ENCODE measurements around the gene LRRN4CL.
A peak's percentile ranks its signal among the peaks of the same experiment; 100 is the strongest.
"Not testable (repeated sequence)": the region's sequence is repeated elsewhere in the genome, so short reads cannot be mapped to it uniquely, and the experiment has no call there.

Gene LRRN4CL

DNA sequence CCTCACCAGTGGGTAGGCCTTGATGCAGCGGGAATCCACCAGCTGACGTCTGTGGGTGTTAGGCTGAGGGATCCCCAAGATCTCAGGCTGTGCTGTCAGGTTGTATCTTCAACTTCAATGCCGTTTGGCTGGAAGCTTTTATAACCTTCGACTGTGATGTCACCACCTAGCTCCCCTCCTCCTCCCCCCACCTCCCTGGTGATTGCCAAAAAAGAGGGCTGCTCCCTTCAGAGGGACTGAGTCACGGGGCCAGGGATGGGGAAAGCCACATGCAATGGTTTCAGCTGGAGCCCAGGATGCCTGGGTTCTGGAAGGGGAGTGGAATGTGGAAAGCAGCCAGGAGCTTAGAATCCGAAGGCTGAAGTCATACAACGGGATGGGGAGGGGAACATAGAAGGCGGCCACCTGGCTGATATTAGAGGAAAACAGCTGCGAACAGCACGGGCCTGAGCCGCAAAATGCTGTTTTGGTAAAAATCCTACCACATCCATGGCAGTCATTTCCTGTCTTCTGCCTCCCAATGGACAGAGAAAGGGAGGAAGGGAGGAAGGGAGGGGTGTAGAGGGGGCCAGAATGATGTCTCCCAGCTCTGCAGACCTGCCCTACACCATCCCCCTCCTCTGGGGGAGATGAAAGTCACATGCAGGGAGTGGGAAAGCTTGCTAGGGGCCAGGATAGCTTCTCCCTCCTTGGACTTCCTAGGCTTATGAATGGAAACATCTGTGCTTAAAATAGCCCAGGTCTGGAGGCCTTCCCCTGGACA is at the start of gene LRRN4CL:
Gene LRRN4CL, minus strand, starts transcription at position 110 of the 763 bp plus-strand sequence. CDS start 1,022 bp downstream, outside the sequence.
- peak; percentile 85 for DNase-seq (ENCODE audit: low spot score)

DNA sequence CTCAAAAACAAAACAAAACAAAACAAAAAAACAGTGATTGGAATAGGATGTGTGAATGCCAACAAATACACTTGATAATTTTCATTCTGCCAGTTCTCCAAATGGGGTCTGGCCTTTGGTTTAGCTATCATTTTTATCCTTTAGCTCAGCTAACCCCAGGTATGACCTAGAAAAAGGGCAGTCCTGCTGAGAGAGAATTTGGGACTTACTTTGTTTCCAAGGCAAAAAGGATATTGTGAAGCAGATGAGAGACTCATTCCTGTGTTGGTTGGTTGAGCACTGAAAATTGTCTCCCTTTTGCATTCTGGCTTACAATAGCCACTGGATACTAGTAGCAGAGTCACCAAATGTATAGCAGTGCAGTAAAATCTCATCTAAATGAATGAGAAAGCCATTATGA is 47.9 kb upstream of the LRRN4CL start:
- no peak for DNase-seq (ENCODE audit: low spot score)

DNA sequence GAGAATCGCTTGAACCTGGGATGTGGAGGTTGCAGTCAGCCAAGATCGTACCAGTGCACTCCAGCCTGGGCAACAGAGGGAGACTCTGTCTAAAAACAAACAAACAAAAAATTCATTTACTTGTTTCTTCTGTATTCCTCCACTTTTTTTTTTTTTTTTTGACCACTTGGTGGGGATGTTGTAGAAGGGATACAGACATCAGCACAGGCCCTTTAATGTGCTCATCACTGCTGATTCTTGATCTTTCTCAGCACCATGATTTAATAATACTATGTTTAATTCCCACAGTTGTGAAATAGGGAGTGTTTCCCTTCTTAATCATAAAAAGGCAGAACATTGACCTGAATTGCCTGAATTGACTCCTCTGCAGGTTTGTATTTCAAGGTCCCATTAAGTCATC is 43.5 kb upstream of the LRRN4CL start:
- DNase-seq (ENCODE audit: low spot score): no peak

DNA sequence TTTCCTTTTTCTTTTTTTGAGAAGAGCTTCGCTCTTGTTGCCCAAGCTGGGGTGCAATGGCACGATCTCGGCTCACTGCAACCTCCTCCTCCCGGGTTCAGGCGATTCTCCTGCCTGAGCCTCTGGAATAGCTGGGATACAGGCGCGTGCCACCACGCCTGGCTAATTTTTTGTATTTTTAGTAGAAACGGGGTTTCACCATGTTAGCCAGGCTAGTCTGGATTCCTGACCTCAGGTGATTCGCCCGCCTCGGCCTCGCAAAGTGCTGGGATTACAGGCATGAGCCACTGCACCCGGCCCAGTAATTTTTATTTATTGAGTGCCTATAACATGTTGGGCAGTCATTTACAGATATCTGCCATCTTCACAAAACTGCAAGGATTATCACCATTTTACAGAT is 40.7 kb upstream of the LRRN4CL start:
- DNase-seq (ENCODE audit: low spot score): not testable (repeated sequence)

DNA sequence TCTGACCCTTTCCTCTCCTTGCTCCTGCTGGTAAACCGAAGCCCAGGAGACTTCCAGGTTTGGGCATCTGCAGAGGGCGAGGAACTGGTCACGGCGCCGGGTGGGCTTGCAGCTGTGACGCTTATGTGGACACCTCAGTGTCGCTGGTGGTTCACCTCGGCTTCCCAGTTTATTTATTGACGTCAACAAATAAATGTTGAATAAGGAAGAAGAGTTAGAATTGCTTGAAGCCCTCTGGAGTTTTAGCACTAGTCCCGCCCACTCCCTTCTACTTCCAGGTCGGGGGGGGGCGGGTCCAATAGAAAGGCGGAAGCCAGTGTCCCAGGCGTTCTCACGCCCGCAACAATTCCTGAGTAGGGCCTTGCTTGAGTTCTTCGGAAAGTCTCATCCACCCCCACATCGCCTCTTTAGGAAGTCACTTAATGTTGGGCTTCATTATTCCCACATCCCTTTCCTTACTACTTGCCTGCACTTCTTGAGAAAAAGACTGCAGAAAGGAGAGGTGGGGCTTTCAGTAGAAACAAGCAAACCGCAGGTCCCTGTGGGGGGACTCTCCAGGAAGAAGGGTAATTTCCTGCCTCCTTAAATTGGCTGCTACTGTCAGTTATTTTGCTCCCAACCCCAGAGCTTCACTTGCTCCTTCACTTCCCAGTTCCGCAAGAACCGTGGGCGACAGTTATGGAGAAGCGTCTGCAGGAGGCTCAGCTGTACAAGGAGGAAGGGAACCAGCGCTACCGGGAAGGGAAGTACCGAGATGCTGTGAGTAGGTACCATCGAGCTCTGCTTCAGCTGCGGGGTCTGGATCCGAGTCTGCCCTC is 39.0 kb upstream of the LRRN4CL start, which contains the start of gene TTC9C:
Gene TTC9C, plus strand, starts transcription at position 316 of the 818 bp plus-strand sequence. Its CDS starts 363 bp downstream, at position 679.
- peak; percentile 91 for DNase-seq (ENCODE audit: low spot score)

DNA sequence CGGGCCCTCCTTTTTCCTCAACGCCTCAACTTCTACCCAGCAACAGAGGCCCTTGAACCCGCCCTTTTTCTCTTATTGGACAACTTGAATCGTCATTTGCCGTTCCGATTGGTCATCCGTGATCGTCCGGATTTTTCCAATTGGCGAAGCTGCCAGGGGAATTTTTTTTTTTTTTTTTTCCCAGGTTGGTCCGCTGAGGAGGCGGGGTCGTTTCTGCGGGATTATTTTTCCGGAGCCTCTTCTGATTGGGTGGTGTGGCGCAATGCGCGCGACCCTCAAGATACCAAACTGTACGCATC is 38.5 kb upstream of the LRRN4CL start:
- peak; percentile 87 for DNase-seq (ENCODE audit: low spot score)

DNA sequence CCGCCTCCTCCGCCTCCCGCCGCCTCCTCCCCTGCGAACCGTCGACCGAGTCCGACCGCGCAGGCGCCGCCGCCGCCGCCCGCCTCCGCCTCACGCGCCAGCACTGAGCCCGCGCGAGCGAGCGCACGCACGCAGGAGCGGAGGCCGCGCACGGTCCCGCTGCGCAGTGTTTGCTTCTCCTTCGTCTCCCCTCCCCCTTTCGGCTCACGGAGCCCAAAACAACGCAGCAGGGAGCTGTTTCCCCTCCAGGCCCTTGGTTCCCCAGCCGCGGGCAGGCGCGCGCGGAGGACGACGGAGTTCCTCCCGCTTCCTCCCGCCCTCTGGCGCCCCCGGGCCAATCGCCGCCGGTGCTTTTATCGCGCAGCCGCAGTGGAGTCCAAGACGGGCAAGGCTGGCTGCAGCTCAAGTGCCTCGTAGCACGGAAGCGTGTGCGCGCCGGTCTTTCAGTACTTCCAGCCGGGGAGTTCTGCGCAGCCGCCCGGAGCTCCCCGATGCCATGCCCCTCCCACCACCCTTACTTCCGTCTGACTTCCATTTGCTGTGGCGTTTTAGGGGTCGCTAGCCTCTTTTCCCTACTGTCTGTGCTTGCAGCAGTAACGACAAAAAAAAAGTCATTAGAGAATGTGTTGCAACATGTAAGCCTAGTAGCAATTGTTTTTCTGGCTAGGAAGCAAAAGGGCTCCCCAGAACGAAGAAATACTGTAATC is 38.0 kb upstream of the LRRN4CL start, which contains the start of gene HNRNPUL2:
Gene HNRNPUL2, minus strand, starts transcription at position 293 of the 707 bp plus-strand sequence. CDS start 301 bp downstream, outside the sequence.
- peak; percentile 99 for DNase-seq (ENCODE audit: low spot score)

DNA sequence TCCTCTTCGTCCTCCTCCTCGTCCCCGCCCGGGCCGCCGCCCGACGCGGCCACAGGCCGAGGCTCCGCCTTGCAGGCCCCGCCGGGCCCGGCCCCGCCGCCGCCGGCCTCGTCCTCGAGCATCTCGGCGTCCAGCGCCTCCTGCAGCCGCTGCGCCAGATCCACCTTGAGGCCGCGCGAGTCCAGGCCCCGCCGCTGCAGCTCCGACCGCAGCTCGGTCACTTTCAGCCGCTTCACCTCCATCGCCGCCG is 37.5 kb upstream of the LRRN4CL start:
- DNase-seq (ENCODE audit: low spot score): no peak

DNA sequence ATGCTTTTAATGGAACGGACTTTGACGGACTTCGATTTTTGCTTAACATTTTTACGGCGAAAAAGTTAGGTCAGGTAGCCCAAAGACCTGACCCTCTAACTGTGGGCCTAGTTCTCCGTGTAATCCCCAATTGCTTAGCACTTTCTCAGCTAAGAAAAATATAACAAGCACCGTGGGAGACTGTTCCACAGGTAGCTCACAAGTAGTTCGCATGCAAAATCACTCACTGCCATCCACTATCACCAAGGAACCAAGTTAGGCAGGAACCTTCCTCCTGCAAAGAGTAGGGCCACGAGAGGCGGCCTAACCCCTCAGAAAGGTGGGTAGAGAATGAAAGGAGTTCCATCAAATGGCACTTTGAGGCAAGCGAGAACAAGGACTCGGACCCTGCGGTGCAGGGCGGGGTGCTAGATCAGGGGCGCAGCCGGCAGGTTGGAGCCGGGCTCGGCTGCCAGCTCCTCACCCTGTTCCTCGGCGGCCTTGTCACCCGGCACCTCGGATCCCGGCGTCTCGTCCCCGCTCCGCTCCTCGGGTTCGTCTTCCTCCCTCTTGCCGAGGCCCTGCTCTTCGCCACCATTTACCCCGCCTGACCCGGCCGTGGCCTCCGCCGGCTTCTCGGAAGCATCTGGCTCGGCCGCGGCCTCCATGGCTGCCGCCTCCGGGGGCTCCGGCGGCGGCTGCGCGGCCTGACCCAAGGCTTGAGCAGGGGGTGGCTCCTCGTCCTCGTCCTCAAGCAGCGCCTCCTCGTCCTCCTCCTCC is 37.0 kb upstream of the LRRN4CL start:
- DNase-seq (ENCODE audit: low spot score): no peak

DNA sequence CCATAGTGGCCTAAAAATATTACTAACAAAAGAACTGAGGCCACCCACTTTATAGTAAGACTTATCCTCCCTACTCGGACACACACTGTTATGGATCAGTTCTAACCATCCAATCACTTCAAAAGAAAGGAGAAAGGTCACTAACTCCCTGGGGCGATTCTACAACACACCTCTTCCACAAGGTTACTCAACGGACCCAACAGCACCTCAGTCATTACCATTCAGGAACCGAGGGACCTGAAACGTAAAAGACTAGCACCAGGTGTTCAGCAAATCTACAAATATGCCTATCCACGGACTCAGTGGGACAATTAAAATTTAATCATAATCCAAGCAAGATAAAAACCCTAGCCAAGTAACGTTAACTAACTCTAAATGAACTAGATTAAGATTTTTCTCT is 36.3 kb upstream of the LRRN4CL start:
- no peak for DNase-seq (ENCODE audit: low spot score)

DNA sequence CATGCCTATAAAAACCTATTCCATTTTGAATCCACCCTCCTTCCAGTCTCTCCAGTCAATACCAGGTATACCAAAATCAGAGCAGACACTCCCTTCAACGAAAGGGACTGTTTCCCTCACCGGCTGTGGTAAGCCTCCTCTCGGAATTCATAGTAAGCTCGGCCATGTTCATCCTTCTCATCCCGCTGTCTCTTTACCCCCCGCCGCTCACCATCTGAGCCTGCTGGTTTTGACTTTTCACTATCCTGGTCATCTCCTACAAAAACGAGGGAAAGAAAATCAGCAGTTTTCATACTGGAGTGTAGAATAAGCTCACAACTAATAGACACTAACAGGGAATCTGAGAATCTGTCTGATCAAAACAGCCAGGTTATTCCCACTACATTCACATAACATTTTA is 34.8 kb upstream of the LRRN4CL start:
- no peak for DNase-seq (ENCODE audit: low spot score)

DNA sequence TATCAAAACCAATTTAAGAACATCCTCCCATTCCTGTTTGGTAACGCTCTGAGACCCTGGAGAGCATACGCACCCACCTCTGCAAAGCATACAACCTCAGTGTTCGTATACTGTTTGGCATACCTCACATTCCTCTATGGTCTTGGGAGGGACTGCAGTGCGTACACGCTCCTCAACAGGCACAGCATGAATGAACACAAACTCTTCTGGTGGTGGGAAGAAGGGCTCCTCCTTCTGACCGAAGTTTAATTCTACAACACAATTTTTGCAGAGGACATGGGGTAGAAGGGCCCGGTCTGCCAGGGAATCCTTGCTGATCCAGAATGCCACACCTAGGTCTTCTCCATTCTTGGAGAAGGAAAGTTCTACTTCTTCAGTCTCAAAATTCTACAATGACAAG is 32.7 kb upstream of the LRRN4CL start:
- no peak for DNase-seq (ENCODE audit: low spot score)

DNA sequence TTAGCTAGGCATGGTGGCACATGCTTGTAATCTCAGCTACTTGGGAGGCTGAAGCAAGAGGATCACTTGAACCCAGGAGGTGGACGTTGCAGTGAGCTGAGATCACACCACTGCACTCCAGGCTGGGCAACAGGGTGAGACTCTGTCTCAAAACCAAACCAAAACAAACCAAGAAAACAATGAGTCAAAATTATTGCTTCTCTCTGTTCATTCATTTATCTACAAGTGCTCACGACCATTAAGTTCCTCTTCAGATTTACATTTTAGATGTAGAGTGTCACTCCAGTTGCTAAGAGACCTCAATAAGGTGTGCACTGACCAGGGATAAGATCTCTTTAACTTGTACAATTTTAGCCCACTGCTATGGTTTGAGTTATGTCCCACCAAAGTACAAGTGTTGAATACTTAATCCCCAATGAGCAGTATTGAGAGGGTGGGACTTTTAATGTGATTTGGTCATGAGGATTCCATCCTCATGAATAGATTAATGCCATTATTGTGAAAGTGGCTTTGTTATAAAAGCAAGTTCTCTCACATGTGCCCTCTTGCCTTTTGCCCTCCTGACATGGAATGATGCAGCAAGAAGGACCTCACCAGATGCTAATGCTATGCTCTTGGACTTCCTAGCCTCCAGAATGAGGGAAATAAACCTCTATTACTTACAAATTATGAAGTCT is 30.1 kb upstream of the LRRN4CL start:
- DNase-seq (ENCODE audit: low spot score): no peak

DNA sequence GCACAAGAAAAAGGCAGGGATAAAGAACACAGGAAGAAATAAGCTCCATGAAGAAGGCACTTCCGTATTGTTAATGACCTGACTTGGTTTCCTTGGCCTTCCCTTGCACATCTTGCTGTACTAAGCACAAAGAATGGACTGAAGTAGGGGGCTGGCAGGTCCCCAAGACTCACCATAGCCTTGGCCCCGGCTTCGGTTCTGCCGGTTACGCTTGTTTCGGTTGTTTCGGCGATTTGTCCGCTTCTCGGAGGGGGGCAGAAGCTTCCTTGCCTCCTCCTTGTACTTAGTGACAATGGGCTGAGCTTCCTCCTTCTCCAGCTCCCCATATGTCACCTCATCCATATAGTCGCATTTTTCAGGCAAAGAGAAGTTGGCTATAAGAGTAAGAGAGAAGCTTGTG is 27.5 kb upstream of the LRRN4CL start:
- DNase-seq (ENCODE audit: low spot score): no peak

DNA sequence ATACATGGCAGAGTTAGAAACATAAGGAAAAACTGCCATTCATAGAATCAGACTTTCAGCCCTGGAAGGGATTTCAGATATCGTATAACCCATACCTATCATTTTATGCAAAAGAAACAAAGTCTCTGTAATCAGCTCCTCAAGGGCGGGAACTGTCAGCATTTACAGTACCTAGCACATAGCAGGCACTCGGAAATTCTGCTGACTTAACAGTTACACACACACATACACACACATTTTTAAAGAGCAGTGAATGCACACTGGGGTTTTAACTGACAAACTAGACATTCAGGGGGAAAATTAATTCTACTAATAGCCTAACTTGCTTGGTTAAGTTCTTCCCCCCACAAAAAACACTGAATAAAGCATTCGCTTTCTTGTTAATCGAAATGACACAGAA is 26.9 kb upstream of the LRRN4CL start:
- no peak for DNase-seq (ENCODE audit: low spot score)

DNA sequence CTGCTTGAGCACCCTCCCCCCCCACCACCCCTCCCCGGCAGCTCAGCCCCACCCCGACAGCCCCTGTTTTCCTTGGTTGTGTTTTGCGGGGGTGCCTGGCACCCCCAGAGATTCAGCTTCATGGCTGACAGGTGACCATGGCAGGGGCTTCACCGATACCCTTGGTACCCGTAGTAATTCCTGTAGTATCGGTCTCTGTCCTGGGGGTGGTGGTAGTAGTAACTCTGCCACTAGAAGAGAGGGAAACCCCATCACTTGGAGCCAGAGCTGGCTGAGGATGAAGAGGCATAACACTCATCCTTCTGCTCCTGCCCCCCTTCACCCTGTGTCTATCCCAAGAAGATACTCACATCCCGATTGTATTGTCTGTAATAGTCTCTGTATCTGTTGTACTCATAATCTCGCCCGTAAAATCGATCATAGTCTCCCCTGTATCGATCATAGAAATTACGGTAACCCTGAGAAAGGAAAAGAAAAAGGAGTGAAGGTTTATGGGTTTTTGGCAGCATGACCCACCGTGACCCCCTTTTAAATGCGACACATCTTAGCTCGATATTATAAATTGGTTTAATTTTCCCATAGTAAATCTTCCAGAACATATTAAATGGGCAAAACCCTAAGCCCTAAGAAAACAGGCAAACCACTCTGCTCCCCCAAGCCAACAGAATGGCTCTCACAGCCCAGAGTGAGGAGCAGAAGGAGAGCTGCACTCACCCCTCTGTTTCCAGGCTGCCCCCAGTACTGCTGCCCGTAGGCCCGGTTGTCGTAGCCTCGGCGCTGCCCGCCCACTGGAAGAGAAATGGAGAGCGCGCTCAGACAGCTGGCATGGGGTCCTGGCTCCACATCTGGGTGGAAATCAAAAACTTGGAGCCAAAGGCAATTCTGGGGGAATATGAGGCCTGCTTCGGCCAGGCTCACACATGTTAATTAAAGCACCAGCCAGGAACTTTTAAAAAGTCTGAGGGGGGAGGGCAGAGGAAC is 26.1 kb upstream of the LRRN4CL start:
- DNase-seq (ENCODE audit: low spot score): no peak

DNA sequence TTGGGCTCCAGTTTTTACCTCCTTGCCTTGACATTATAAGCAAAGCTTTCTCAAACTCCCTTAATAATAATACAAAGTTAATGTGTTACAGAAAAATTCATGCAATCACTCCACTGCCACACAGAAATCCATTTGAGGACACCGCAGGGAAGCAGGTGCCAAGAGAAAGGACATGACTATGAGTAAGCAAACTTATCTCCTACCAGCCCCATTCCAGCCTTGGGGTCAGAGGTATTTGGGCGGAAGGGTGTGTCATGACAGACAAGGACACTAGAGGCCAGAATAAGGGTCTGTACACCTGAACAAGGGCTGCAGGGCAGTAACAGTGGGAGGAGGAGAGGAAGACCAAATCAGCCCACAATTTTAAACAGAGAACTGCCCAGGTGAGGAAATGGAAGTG is 24.0 kb upstream of the LRRN4CL start:
- no peak for DNase-seq (ENCODE audit: low spot score)

DNA sequence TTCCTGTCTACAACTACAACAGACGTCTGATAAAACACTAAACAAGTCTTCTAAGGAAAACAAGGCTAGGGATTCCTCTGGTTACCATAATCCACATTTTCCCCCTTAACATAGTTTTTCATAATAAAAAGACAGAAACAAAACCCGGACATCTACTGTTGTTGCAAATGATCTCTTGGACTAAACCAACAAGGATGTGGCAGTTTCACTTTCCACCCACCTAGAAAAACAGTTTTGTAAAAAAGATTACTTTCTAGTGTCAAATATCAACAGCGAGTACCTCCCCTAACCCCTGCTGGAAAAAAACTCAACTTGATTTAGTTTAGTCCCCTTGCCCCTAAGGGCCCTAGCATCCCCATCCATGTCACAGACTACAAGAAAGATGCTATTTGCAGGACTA is 23.5 kb upstream of the LRRN4CL start:
- no peak for DNase-seq (ENCODE audit: low spot score)

DNA sequence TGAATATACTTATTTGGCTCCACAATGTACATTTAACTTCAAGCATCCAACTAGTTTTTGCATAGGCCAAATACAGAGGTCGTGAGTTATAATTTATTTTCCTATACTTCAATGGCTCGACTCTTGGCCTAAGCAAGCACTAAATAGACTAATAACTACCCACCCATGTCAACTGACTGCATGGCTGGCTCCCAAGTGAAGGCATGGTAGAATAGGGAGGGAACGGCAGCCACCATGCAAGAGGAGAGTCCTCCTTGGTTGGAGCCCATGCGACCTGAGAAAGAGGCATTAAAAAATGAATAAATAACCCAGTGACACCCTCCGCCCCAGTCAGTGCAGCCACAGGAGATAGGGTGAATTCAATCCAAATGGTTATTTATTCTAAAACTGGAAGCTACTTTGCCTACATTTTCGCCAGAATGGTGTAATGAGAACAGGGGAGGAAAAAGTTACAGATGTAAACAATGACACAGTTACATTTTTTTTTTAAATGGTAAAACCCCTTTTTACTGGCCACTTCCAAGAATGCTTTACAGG is 23.0 kb upstream of the LRRN4CL start:
- no peak for DNase-seq (ENCODE audit: low spot score)

DNA sequence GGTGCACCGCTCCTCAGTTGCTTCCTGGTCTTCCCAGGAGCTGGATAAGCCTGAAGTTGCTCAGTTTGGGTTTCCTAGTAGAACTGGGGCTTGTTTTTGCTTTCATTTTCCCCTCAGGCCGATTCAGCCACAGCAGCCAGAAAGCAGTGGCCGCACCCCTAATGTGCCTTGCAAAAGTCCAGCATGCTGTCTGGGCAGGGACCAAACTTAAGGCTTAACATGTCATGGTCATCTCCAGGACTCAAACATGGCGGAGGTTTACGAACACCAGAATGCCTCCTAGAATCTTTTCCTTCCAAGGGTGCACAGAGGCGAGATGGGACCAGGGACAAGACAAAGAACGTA is 20.6 kb upstream of the LRRN4CL start:
- DNase-seq (ENCODE audit: low spot score): no peak

Data from left forelimb (tissue), 1 donor.